Ovary (tissue), 3 donors: ENCODE results near the gene SGPL1.

ENCODE experiments used
- CTCF ChIP-seq, 3 donors: fragments of 450-650 bp in 2 of 3; fragments of 200-600 bp in 1 of 3; IDR thresholded peaks; one replicate each; pipeline versions ENCODE4 v1.5.1 to v1.8.0; 2016 to 2022; ENCODE audit warnings: antibody characterized with exemption in 3 of 3, mild to moderate bottlenecking in 1 of 3
- EP300 ChIP-seq: sonication (generic); formaldehyde crosslinking; IDR thresholded peaks from one replicate; pipeline ENCODE4 v1.6.1; 2017; ENCODE audit warnings: antibody characterized with exemption
- donor health status: DM: no; HTN: no; CAD: no.

- TF ChIP-seq CTCF (IDR thresholded peaks at IDR 0.05) (no peak), EP300 (no peak)
Measured at GRCh38 chr10:70918851-70919530, 103.2 kb downstream of the SGPL1 start.
